ENCODE results near the gene EIF5.
A peak's percentile ranks its signal among the peaks of the same experiment; 100 is the strongest.

Gene EIF5

GRCh38 chr14:103374121-103374520 lies 40.1 kb downstream of the EIF5 start:
- no peak for DNase-seq

GRCh38 chr14:103377522-103378037 lies 43.5 kb downstream of the EIF5 start:
- no peak for DNase-seq

GRCh38 chr14:103378038-103378854 lies 44.2 kb downstream of the EIF5 start:
- DNase-seq: no peak

GRCh38 chr14:103380719-103381377 lies 46.8 kb downstream of the EIF5 start:
- DNase-seq: peak; percentile 42

- DNase-seq: no peak
Measured at GRCh38 chr14:103382376-103382775, 48.3 kb downstream of the EIF5 start.

- no peak for DNase-seq
Measured at GRCh38 chr14:103384450-103385151, 50.6 kb downstream of the EIF5 start.

- DNase-seq: peak; percentile 61
Measured at GRCh38 chr14:103385152-103385928, 51.3 kb downstream of the EIF5 start, which contains the start of gene MARK3. Gene MARK3, plus strand, starts transcription at chr14:103385415. Its CDS starts 615 bp downstream, at chr14:103386030.

GRCh38 chr14:103385929-103386712 lies 52.1 kb downstream of the EIF5 start:
- DNase-seq: no peak

- DNase-seq: no peak
Measured at GRCh38 chr14:103386713-103387329, 52.8 kb downstream of the EIF5 start.

GRCh38 chr14:103388664-103389063 lies 54.6 kb downstream of the EIF5 start:
- no peak for DNase-seq

- DNase-seq: no peak
Measured at GRCh38 chr14:103390605-103391004, 56.6 kb downstream of the EIF5 start.

GRCh38 chr14:103391048-103391447 lies 57.0 kb downstream of the EIF5 start:
- peak; percentile 19 for DNase-seq

GRCh38 chr14:103392106-103392505 lies 58.1 kb downstream of the EIF5 start:
- no peak for DNase-seq

- no peak for DNase-seq
Measured at GRCh38 chr14:103392572-103392971, 58.5 kb downstream of the EIF5 start.

GRCh38 chr14:103393070-103393469 lies 59.0 kb downstream of the EIF5 start:
- DNase-seq: no peak

- no peak for DNase-seq
Measured at GRCh38 chr14:103393676-103394626, 59.9 kb downstream of the EIF5 start.

All from GF-D8 (cell line).